Measurements from ENCODE around the gene RPIA.
"Not testable (repeated sequence)": the region's sequence is repeated elsewhere in the genome, so short reads cannot be mapped to it uniquely, and the experiment has no call there.

GRCh38 chr2:88765889-88766481 lies 74.5 kb downstream of the RPIA start:
- not testable (repeated sequence) for TF ChIP-seq CTCF, POLR2A (IDR thresholded peaks at IDR 0.05)
